Mammary epithelial cell (primary cell): ENCODE results near the gene SYNDIG1.

Experiments used
- EZH2 ChIP-seq: IDR thresholded peaks from 2 replicates; pipeline ENCODE4 v1.6.1; 2012; ENCODE audit warnings: low read length, inconsistent platforms, borderline replicate concordance
- TF ChIP-seq, protein P1 (sequence below), 2 donors: IDR thresholded peaks in 1 of 2; conservative IDR thresholded peaks in 1 of 2; 2 replicates each; pipeline ENCODE4 v1.5.1; 2011 to 2012; ENCODE audit warnings: inconsistent platforms in 2 of 2, low read length in 2 of 2, mild to moderate bottlenecking in 2 of 2, control low read depth in 1 of 2, low read depth in 1 of 2; ENCODE audit not compliant: insufficient read depth in 1 of 2; ENCODE audit errors: extremely low read depth in 1 of 2

DNA sequence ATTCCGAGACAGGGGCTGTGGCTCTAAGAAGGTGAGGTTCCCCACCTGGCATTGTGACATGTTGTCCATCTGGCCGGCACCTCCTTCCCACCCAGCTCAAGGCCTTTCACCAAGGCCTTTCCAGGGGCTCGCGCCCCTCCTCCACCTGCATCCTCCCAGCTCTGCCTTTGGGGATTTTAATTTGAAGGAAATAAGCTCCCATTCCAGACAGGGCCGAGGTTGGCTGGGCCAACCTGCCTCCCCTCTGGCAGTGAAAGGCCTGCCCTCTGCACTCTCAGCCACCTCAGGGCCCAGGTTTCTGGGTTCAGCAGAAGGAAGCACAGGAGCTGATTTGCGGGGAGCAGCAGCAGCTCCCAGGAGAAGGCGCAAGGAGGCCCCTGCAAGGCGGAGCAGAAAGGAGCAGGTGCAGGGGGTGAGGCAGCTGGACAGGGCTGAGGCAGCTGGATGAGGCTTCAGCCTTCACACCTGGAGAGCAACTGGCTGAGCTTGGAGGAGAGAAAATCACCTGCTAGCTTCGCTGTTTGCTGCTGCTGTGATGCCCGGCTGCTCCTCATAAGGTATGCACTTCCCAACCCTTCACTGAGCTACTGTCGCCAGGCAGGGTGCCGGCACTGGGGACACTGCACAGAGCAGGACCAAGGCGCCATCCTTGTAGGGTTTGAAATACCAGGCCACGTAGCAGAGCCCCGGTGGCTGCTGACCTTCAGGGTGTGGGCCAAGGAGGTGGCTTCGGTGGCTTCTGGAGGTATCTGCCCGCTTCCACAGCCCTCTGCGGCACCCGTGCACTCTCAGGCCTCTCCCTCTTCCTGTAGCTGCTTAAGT lies 147.0 kb downstream of the SYNDIG1 start:
- TF ChIP-seq, protein P1, sequence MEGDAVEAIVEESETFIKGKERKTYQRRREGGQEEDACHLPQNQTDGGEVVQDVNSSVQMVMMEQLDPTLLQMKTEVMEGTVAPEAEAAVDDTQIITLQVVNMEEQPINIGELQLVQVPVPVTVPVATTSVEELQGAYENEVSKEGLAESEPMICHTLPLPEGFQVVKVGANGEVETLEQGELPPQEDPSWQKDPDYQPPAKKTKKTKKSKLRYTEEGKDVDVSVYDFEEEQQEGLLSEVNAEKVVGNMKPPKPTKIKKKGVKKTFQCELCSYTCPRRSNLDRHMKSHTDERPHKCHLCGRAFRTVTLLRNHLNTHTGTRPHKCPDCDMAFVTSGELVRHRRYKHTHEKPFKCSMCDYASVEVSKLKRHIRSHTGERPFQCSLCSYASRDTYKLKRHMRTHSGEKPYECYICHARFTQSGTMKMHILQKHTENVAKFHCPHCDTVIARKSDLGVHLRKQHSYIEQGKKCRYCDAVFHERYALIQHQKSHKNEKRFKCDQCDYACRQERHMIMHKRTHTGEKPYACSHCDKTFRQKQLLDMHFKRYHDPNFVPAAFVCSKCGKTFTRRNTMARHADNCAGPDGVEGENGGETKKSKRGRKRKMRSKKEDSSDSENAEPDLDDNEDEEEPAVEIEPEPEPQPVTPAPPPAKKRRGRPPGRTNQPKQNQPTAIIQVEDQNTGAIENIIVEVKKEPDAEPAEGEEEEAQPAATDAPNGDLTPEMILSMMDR (conservative IDR thresholded peaks at IDR 0.05 in 1 of 2, IDR thresholded peaks at IDR 0.05 in 1 of 2; ENCODE audit: extremely low read depth in 1 of 2, insufficient read depth in 1 of 2, low read depth in 1 of 2, low read length in 2 of 2) = no peak
- no peak for TF ChIP-seq EZH2
